Sciatic nerve (tissue), 2 donors: Measurements from ENCODE around the gene WFS1. TPM values are rescaled to one million over a fixed set of nuclear protein-coding genes. Genes with fewer than 3 reads are reported as not detected.
A peak's percentile ranks its signal among the peaks of the same experiment; 100 is the strongest.

Experiments
- ATAC-seq: fragments of 200-7000 bp; cut with Tn5 transposase; one replicate; pipeline ENCODE4 v1.9.1; 2020; ENCODE audit warnings: mild to moderate bottlenecking, moderate library complexity
- DNase-seq: peaks from one replicate; pipeline ENCODE4 v3.0.0-alpha.2; 2020; ENCODE audit warnings: low spot score
- intact Hi-C: fragments of 100-400 bp; cut with DNase I; formaldehyde crosslinking; loops from one replicate; pipeline ENCODE4 v1.14.2; 2022
- total RNA-seq: library from RNA; stranded (reverse); fragmentation: NEBNext Ultra II Directional; extraction: Animal tissue kit (Norgen Biotek cat#: 25700); gene quantifications from one replicate; pipeline ENCODE4 v1.2.1, GENCODE V29; 2021
- donor health status: DM: no; HTN: no; CAD: no.
- donor health status: DM: no; HTN: no; CAD: no.

WFS1 gene
- total RNA-seq, 1 donor from 2014 or later = 39.2 TPM

GRCh38 chr4:6257247-6258025 lies 12.2 kb upstream of the WFS1 start:
- no peak for DNase-seq
- intact Hi-C loops = no loop called here

GRCh38 chr4:6258026-6258360 lies 11.7 kb upstream of the WFS1 start:
- DNase-seq (no peak), ATAC-seq (no peak)
- intact Hi-C loops = no loop called here

More at GRCh38 chr4:6257247-6258025, 12.2 kb upstream of the WFS1 start:
- peak; percentile 56 for ATAC-seq

DNA sequence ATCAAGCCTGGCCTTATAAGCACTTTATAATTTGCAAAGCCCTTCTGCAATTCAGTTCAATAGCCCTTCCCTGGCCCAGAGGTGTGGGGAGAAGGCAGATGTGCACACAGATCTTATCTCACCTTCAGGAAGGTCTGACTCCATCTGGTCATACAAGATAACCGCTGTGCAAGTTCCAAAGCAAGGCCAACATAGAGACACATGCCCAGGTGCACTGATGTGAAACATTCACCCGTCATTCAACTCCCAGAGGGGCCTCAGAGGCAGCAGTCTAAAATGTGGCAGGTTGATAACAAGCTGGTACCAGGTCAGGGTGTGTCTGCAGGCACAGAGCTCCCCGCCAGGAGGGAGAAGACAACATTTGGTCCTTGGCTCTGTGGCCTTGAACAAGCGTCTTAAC lies 10.9 kb upstream of the WFS1 start:
- DNase-seq (no peak), ATAC-seq (no peak)
- intact Hi-C loops = no loop called here

DNA sequence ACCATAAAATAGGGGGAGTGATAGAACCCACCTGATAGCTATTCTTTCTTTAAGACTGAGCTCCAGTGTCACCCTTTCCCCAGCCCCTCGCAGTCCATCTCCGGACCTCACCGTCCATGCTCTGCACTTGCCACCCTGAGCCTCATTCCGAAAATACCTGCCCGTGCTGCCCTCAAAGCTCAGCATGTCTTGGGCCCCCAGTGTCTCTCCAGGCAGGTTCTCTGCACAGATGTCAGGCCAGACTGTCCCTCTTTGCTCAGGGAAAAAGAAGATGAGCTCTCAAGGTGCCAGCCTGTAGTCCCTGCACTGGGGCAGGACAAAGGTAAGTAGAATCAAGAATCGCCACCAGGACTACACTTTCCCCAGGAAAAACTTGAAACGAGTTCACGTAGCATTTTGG lies 9.8 kb upstream of the WFS1 start:
- no peak for DNase-seq
- intact Hi-C loops = no loop called here
- ATAC-seq = no peak

- ATAC-seq = no peak
- DNase-seq = no peak
- intact Hi-C loops = no loop called here
These were observed 7.5 kb upstream of the WFS1 start for GRCh38 chr4:6262176-6262575.

DNA sequence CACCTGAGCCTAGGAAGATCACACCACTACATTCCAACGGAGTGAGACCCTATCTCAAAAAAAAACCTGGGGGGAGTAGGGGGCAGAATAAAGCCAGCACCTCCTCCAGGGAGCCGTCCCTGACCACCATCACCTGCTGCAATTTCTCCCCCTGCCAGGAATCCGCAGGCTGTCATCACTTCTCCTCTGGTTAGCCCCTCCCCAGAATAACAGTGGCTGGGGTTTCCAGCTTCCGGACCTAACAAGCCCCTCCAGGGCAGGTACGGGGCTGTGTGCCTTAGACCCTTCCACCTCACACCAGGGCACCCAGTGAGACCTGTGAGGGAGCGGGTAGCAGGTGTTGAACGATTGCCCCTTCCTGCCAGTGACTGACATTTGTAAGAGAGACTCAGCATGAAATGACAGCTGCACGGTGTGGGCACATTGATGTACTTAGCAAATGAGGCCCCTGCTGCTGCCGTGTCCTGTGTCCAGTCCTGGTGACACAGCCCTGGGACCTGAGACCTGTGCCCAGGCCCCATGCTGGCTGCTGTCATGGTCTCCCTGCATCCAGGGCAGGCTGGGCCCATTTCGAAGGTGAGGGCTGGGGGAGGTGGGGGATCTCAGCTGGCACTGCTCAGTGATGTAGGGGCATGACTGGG lies 6.7 kb upstream of the WFS1 start:
- no peak for ATAC-seq

DNA sequence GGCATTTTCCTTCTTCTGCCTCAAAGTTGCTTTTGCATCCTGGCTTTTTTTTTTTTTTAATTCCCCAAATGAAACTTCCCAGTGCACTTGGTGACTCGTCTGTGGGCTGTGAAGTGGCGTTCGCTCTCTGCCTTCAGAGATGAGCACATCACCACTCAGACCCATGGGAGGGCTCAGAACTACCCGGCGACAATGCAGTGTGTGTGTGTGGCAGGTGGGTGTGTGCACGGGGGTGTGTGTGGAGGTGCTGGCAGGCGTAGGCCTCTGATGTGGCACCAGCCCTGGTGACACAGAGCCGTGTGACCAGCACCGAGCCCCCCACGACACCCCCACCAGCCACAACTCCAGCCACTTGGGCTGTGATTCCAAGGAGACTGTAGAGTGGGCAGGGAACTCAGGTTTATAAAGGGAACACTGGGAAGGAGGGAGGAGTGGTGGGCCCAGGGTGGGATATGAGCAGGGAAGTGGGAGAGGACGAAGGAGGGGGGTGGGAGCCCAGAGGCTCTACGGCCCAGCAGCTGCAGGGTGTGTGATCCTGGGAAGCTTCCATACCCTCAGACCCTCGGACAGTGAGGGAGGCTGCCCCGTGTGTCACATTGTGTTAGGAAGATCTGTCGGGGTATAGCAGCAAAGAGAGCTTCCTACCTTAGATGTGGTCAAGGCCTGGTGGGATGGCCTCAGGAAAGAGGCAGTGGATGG lies 6.0 kb upstream of the WFS1 start:
- ATAC-seq (peak; percentile 43), DNase-seq (no peak)
- intact Hi-C loops = no loop called here

More for the DNA sequence above, 6.7 kb upstream of the WFS1 start:
- intact Hi-C loops = no loop called here
- no peak for DNase-seq

DNA sequence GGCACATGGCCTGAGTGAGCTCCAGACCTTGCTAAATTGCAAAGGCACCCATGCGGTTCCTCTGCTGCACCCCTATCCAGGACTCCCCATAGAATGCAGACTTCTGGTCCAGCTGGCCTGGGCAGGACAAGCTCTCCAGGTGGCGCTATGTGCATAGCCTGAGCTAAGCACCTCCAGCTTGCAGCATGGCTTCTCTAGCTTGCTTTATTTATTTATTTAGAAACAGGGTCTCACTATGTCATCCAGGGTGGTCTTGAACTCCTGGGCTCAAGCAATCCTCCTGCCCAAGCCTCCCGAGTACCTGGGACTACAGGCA lies 5.5 kb upstream of the WFS1 start:
- intact Hi-C loops = no loop called here

GRCh38 chr4:6265546-6265945 lies 4.1 kb upstream of the WFS1 start:
- ATAC-seq = no peak
- intact Hi-C loops = no loop called here
- no peak for DNase-seq

More for the DNA sequence above, 5.5 kb upstream of the WFS1 start:
- no peak for DNase-seq
- ATAC-seq = peak; percentile 52

- no peak for DNase-seq
- ATAC-seq = no peak
- intact Hi-C loops = no loop called here
These were observed 2.1 kb upstream of the WFS1 start for GRCh38 chr4:6267573-6267972.

- intact Hi-C loops = no loop called here
- no peak for DNase-seq
- ATAC-seq = no peak
These were observed 717 bp upstream of the WFS1 start for GRCh38 chr4:6268650-6269615.

GRCh38 chr4:6270636-6271121 lies 1.0 kb downstream of the WFS1 start:
- intact Hi-C loops = no loop called here

GRCh38 chr4:6271206-6271605 lies 1.6 kb downstream of the WFS1 start:
- intact Hi-C loops = no loop called here
- ATAC-seq (no peak), DNase-seq (no peak)

More at GRCh38 chr4:6270636-6271121, 1.0 kb downstream of the WFS1 start:
- no peak for ATAC-seq
- DNase-seq = no peak

DNA sequence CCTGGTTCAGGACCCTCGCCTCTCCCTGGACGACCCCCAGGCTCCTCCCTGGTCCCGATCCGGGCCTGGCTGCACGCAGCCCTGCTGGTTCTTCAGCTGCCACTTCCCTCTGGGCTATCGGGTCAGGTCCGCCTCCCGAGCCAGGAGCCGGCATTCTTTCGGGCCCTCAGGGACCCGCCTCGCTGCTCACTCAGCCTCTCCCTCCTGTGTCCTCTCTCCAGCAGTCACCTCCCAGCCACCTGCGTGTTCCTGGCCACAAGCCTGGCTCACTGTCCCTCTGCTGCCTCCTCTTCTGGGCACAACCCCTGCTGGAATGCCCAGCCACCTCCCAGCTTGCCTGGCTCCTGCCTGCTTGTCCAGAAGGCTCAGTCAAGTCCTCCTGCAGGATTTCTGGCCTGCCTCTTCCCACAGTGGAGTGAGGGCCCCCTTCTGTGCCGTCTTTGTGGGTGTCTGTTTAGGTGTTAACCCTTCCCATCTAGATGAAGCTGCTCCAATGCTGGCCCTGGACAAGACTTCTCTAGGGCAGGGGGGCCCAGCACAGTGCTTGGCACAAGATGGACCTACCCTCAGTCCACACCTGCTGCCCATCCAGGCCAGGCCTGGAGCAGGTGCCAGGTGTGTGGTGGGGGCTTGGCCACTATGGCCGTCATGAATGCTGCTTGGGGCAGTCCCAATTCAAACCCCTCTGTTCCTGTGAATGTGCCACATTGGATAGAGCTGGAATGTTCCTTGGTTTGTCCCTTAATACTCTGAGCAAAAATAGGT lies 2.2 kb downstream of the WFS1 start:
- ATAC-seq = no peak
- intact Hi-C loops = no loop called here
- no peak for DNase-seq

DNA sequence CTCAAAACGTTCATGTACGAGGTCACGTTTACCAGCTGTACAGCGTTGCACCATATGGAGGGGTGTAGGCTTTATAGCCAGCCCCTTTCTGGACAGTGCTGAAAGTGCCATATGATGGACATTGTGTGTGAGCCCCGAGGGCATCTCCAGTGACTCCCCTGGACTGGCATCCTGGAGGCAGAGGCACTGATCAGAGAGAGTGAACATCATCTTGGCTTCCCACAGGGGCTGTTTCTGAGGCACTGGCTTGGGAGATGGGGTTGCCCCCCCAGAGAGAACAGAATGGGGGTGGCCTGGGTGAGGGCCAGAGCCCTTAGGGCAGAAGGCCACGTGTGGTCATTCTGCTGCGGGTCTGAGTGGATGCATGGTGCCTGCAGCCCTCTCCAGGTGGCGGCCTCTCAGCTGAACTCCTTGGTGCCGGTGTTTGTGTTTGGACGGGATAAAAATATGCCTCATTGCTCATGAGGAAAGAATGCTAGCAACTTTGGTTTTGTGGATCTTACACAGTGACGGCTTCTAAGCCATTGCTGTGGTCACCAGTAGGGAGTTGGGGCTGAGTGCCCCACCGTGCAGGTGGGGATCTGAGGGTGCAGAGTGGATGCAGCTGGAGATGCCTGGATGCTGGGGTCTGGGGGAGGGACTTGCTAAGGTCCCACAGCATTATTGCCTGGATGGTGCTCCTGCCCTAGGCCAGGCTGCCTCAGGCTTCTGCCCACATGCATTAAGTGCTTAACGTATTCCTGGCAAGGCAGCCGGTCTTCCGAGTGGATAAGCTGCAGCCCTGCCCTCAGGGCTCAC lies 3.4 kb downstream of the WFS1 start:
- no peak for DNase-seq
- intact Hi-C loops = no loop called here
- peak; percentile 9 for ATAC-seq

- ATAC-seq = no peak
- no peak for DNase-seq
- intact Hi-C loops = no loop called here
These were observed 4.0 kb downstream of the WFS1 start for GRCh38 chr4:6273661-6273990.

- ATAC-seq (no peak), DNase-seq (no peak)
- intact Hi-C loops = no loop called here
These were observed 5.7 kb downstream of the WFS1 start for GRCh38 chr4:6275351-6275750.
